GM13976 (cell line): ENCODE results near the gene ATP4B.

Experiments used
- DNase-seq: peaks from one replicate; pipeline ENCODE4 v3.0.0; 2012; ENCODE audit warnings: low spot score
- in situ Hi-C: fragments of 300-500 bp; cut with MboI; formaldehyde crosslinking; loops from one replicate; pipeline ENCODE4 v1.12.0; 2022; ENCODE audit warnings: low sequenced_read_pairs, mixed read lengths, inconsistent platforms; ENCODE audit not compliant: unreplicated experiment
- TF ChIP-seq, protein P1 (sequence below): IDR thresholded peaks from 2 replicates; pipeline ENCODE4 v1.5.1; 2012; ENCODE audit warnings: borderline replicate concordance, mild to moderate bottlenecking; ENCODE audit not compliant: insufficient read depth; ENCODE audit errors: extremely low read depth, missing control alignments, control extremely low read depth

Gene ATP4B

DNA sequence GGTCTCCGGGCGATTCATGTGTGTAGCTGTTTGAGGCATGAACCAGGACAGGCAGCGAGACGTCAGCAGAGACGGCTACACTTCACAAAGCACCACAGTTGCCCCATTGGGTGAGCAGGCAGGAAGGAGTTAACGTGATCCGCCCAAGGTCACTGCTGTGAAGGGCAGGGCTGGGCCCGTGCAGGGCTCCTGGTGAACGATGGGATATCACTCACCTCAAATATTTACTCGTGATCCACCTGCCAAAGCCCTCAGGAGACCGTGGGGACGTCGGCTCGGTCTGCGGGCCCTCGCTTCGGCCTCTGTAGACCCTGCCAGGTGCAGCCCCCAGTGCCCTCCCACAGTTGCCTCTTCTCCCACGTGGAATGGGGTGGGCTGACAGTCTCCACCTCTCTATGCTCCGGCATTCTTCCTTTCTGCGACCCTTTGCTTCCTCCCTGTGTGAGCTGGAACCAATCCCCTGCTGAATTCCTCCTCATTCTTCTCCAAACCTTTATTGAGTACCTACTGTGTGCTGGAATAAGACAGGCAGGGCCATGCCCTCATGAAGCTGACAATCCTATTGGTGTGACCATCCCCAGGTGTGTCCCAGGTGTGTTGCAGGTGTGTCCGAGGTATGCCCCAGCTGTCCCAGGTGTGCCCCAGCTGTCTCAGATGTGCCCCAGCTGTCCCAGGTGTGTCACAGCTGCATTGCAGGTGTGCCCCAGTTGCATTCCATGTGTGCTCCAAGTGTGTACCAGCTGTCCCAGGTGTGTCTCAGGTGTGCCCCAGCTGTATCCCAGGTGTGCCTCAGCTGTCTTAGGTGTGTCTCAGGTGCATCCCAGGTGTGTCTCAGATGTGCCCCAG, 7.0 kb upstream of the ATP4B start:
- TF ChIP-seq, protein P1, sequence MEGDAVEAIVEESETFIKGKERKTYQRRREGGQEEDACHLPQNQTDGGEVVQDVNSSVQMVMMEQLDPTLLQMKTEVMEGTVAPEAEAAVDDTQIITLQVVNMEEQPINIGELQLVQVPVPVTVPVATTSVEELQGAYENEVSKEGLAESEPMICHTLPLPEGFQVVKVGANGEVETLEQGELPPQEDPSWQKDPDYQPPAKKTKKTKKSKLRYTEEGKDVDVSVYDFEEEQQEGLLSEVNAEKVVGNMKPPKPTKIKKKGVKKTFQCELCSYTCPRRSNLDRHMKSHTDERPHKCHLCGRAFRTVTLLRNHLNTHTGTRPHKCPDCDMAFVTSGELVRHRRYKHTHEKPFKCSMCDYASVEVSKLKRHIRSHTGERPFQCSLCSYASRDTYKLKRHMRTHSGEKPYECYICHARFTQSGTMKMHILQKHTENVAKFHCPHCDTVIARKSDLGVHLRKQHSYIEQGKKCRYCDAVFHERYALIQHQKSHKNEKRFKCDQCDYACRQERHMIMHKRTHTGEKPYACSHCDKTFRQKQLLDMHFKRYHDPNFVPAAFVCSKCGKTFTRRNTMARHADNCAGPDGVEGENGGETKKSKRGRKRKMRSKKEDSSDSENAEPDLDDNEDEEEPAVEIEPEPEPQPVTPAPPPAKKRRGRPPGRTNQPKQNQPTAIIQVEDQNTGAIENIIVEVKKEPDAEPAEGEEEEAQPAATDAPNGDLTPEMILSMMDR = no peak
- DNase-seq = no peak
- in situ Hi-C loops = no loop called here

DNA sequence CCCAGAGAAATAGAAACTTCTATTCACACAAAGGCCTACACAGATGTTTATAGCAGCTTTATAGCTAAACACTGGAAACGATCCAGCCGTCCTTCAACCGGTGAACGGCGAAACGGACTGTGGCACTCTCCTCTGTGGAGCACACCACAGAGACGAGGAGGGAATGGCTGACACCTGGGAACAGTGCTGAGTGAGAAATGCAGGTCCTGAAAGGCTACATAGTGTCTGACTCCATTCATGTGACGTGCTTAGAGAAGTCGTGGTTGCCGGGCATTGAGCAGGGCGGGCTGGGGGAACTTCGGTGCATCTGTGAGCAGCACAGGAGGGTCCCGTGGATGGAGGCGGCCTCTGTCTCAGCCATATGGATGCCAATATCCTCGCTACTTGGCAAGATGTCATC, 5.9 kb upstream of the ATP4B start:
- in situ Hi-C loops = no loop called here
- TF ChIP-seq, protein P1 = no peak
- no peak for DNase-seq

DNA sequence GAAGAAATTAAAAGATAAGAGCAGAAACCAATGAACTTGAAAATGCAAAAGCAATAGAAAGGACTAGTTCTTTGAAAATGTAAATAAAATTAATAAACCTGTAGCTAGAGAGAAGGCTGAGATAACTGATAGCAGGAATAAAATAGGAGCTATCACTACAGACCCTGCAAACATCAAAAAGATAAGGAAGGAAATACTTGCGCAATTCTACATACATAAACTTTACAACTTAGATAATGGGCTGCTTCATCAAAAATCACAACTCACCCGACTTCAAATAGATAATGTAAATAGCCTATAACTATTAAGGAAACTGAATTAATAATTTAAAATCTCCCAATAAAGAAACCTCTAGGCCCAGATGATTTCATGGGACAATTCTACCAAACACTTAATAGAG, 3.5 kb upstream of the ATP4B start:
- no peak for DNase-seq
- TF ChIP-seq, protein P1 = no peak
- in situ Hi-C loops = no loop called here

DNA sequence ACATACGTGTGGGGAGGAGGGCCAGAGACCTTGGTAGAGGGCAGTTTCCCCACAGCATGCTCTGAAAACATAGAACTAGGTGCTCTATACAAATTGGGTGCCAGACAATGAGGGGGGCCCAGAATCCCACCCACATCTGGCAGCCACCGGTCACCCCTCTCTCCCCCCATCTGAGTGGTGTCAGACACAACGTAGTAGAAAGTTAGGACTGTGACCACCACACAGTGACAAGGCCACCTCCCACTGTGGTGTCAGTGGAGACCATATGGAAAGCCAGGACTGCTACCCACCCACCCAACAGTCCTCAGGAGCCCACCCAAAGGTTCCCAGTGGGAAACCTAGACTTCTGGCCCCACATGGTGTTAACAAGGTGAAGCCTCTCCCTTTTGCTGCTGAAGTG, 2.1 kb upstream of the ATP4B start:
- in situ Hi-C loops = no loop called here
- TF ChIP-seq, protein P1 = no peak
- no peak for DNase-seq

DNA sequence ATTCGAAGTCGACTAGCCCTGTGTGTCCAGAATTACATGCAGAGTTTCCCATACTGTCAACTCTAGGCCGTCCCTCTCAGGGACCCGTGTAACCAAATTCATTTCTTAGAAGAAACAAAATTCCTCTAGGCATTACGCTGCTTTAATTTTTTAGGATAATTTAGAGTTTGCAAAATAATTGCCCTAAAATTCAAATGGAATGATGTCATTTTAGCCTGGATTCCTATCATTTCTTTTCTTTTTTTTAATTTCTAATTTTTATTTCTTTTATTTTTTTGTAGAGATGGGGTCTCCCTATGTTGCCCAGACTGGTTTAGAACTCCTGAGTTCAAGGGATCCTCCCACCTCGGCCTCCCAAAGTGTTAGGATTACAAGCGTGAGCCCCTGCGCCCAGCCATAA, 1.3 kb upstream of the ATP4B start:
- DNase-seq = no peak
- TF ChIP-seq, protein P1 = no peak
- in situ Hi-C loops = no loop called here

DNA sequence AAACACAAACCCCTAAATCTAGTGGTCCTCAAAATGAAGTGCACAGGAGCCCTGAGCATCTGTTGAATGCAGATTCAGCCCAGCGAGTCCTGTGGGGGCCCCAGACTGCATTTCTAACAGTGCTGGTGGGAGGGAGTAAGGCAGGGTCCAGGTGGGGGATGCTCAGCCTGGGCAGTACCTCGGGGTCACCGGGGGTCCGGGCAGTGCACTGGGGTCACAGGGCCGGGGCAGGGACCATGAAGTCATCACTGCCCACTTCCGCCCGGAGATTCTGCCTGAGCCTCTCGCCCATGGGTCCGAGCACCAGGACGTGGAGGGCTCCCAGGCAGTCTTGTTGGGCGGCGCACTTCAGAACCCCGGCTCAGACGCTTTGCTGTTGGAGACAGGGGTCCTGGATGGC, 838 bp upstream of the ATP4B start:
- no peak for DNase-seq
- TF ChIP-seq, protein P1 = no peak
- in situ Hi-C loops = no loop called here
